Small intestine (tissue), 7 donors: ENCODE results near the gene TMEM150A. TPM values are rescaled to one million over a fixed set of nuclear protein-coding genes. Genes with fewer than 3 reads are reported as not detected.

ENCODE experiments used
- DNase-seq, 2 donors: peaks; one replicate each; pipeline versions ENCODE4 v3.0.0 to v3.0.0-alpha.2; 2013
- FAIRE-seq: peaks from 2 replicates; lab custom pipeline; 2012; peaks lifted over from hg19 to GRCh38; lab: Jason Lieb, UNC
- H3K27ac ChIP-seq, 3 donors: one replicate each; pipeline ENCODE4 v1.5.1; 2013; ENCODE audit warnings: low read length in 2 of 3, mild to moderate bottlenecking in 2 of 3, control low read depth in 1 of 3, inconsistent platforms in 1 of 3, low read depth in 1 of 3, moderate library complexity in 1 of 3
- H3K27me3 ChIP-seq, 3 donors: one replicate each; pipeline ENCODE4 v1.6.1; 2013; ENCODE audit warnings: low read length in 3 of 3, inconsistent platforms in 1 of 3; ENCODE audit not compliant: control insufficient read depth in 3 of 3, insufficient read depth in 3 of 3
- H3K36me3 ChIP-seq, 3 donors: one replicate each; pipeline ENCODE4 v1.6.1; 2013; ENCODE audit warnings: low read length in 3 of 3, inconsistent platforms in 1 of 3, low read depth in 1 of 3, mild to moderate bottlenecking in 1 of 3, moderate library complexity in 1 of 3; ENCODE audit not compliant: control insufficient read depth in 3 of 3, insufficient read depth in 2 of 3
- H3K4me1 ChIP-seq, 3 donors: one replicate each; pipeline ENCODE4 v1.6.1; 2013; ENCODE audit warnings: low read length in 2 of 3, inconsistent platforms in 1 of 3, low read depth in 1 of 3, mild to moderate bottlenecking in 1 of 3, moderate library complexity in 1 of 3; ENCODE audit not compliant: control insufficient read depth in 3 of 3, insufficient read depth in 2 of 3
- H3K4me3 ChIP-seq, 3 donors: one replicate each; pipeline ENCODE4 v1.5.1; 2013; ENCODE audit warnings: low read length in 3 of 3, control low read depth in 1 of 3, inconsistent platforms in 1 of 3, low read depth in 1 of 3, mild to moderate bottlenecking in 1 of 3, moderate library complexity in 1 of 3
- H3K9me3 ChIP-seq, 2 donors: one replicate each; pipeline ENCODE4 v1.6.1; 2013; ENCODE audit warnings: low read depth in 1 of 2, low read length in 1 of 2; ENCODE audit not compliant: control insufficient read depth in 2 of 2, insufficient read depth in 1 of 2
- WGBS, 3 donors: extraction: QIAGEN DNeasy Blood & Tissue Kit; methylation state at CpG; one replicate each; pipeline ENCODE4 v1.1.7; 2013; 5-methylcytosine and 5-hydroxymethylcytosine counted together
- polyA plus RNA-seq, 4 donors: library from polyadenylated mRNA; stranded (reverse) in 3 of 4; unstranded in 1 of 4; fragments of 200-250 nt in 3 of 4; fragments of 120-200 nt in 1 of 4; gene quantifications; one replicate each; pipeline versions ENCODE4 v1.2.1 to v1.2.3, GENCODE V29; 2013
- donor health status: healthy with polysubstance abuse.
- donor health status: control.
- donor health status: control.
- donor health status: Bipolar disorder and iron deficiency.
- donor health status: healthy.

Gene TMEM150A
- polyA plus RNA-seq, 4 donors = 12.5 to 40.0 (median 31.0) TPM

GRCh38 chr2:85579266-85579935, 23.1 kb downstream of the TMEM150A start:
- Histone ChIP-seq H3K27ac (peak overlapping the region in 1 of 3 donors; percentile 61), H3K4me1 (peaks cover 5 to 41% (median 5%) of the 10 kb centered on the region in 3 donors), H3K9me3 (no peaks in the 10 kb centered on the region), H3K4me3 (peak overlapping the region in 2 of 3 donors; percentile 78 to 81), H3K36me3 (peaks cover 0 to 42% (median 11%) of the 10 kb centered on the region in 3 donors), H3K27me3 (no peaks in the 10 kb centered on the region)
- WGBS, 3 donors = 62 to 74% (median 71%) methylated on average over 6 of the region's 6 CpGs
- DNase-seq (no peak), FAIRE-seq (no peak)

DNA sequence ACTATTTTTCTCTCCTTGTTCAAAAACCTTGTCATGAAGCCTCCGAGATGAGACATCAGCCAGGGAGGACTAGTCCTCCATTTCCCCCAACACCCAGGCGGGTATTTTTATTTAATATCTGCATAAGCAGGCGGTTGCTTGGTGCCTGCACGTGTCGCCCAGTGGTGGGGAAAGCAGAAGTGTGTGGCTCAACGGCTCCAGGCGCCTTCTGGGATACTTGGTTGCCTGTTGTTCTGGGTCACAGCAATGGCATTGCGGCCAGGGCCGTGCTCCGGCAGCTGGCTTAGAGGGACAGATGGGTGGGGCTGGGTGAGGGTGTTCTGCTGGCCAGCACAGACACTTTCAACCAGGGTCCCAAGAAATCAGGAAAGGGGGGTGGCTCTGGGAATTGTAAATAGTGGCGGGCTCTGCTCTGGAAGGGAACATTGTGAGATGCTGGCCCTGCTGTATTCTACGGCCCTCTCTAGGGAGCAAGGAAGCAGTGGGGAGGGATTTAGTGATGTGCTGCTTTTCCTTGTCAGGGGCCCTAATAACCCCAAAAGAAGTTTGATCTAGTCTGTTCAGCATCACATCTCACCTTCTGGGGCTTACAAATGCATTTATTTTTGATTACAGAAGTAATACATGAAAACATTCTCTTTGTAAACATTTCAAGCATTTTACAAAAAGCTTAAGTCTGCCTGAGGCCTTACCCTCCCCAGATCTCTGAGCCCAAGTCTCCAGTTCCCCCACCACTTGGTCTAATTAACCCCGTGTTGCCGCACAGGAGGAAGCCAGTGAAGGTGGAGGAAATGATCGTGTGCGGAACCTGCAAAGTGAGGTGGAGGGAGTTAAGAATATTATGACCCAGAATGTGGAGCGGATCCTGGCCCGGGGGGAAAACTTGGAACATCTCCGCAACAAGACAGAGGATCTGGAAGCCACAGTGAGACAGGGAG, 24.0 kb downstream of the TMEM150A start:
- DNase-seq (peak; percentile 34 to 42), FAIRE-seq (no peak)
- H3K27me3 ChIP-seq = no peaks in the 10 kb centered on the region

DNA sequence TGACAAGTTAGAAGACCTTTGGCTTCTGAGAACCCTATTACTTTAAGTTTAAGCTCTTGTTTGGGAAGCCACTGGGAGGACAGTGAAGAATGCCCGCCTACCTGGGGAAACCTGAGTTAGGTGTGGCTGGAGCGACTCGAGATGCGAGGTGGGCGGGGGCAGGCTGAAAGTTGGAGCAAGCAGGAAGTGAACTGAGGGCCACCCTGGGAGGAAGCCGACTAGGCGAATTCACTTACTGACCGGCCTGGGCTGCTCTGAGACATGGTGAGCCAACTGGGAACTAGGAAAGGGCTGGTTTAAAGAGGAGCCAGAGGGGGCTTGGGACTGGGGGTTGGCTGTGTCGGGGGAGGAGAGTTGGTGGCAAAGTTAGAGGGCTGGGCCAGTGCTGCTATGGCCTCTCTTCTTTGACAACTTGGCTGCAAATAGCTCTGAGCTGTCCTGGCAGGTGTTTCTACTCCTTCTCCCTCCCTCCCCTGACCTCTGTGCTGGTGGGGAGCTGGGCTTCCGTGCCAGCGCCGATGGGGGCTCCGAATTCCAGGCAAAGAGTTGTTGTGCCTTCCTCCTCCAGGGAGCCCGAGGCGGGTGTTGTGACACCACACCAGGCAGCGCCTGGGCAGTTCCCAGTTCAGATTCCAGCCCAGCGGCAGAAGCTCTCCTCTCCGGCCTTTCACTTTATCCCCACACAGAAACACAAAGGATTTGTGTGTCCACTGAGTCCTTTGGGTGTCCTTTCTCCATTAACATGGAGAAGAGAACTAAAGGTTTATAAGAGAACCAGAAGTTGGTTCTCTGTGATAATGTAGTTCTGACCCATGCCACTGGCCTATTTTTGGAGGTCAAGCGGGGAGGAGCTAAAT, 24.9 kb downstream of the TMEM150A start, which contains the start of gene VAMP8:
VAMP8 (plus strand) TSS at position 201 of the 857 bp plus-strand sequence; CDS start at position 262, 61 bp downstream.
- FAIRE-seq = no peak
- 3 to 24% (median 3%) methylated on average over 17 to 19 of the region's 19 CpGs for WGBS, 3 donors
- Histone ChIP-seq H3K4me1 (peaks cover 2 to 33% (median 3%) of the 10 kb centered on the region in 3 donors), H3K4me3 (peak within 1 kb of the TSS; percentile 78 to 84 (median 81)), H3K36me3 (peaks cover 0 to 32% (median 11%) of the 10 kb centered on the region in 3 donors), H3K27me3 (no peaks in the 10 kb centered on the region), H3K9me3 (no peaks in the 10 kb centered on the region), H3K27ac (peak within 1 kb of the TSS; percentile 80 to 96 (median 90))
- DNase-seq = peak; percentile 91 to 93

More for the DNA sequence above, 24.0 kb downstream of the TMEM150A start:
- H3K4me1 ChIP-seq = peaks cover 2 to 35% (median 3%) of the 10 kb centered on the region in 3 donors
- H3K9me3 ChIP-seq = no peaks in the 10 kb centered on the region
- WGBS, 3 donors = 30 to 41% (median 31%) methylated on average over 19 of the region's 19 CpGs
- H3K36me3 ChIP-seq = peaks cover 0 to 41% (median 11%) of the 10 kb centered on the region in 3 donors
- H3K4me3 ChIP-seq = peak overlapping the region; percentile 78 to 84 (median 81)
- peak overlapping the region; percentile 80 to 96 (median 90) for H3K27ac ChIP-seq

- Histone ChIP-seq H3K4me1 (peaks cover 2 to 33% (median 3%) of the 10 kb centered on the region in 3 donors), H3K27ac (peak overlapping the region; percentile 80 to 96 (median 90)), H3K27me3 (no peaks in the 10 kb centered on the region), H3K9me3 (no peaks in the 10 kb centered on the region), H3K36me3 (peaks cover 0 to 27% (median 9%) of the 10 kb centered on the region in 3 donors), H3K4me3 (peak overlapping the region in 2 of 3 donors; percentile 78 to 81)
- 12 to 43% (median 24%) methylated on average over 3 of the region's 3 CpGs for WGBS, 3 donors
- no peak for FAIRE-seq
- DNase-seq = peak in 1 of 2 donors; percentile 36
Measured at GRCh38 chr2:85577063-85577385, 25.5 kb downstream of the TMEM150A start.

DNA sequence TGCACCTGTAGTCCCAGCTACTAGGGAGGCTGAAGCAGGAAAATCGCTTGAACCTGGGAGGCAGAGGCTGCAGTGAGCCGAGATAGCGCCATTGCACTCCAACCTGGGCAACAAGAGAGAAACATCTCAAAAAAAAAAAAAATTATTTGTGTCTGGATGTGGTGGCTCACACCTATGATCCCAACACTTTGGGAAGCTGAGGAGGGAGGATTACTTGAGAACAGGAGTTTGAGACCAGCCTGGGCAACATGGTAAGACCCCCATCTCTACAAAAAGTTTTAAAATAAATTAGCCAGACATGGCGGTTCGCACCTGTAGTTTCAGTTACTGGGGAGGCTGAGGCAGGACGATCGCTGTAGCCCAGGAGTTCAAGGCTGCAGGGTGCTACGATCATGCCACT, 26.8 kb downstream of the TMEM150A start:
- DNase-seq = no peak
- no peaks in the 10 kb centered on the region for H3K9me3 ChIP-seq
- FAIRE-seq = no peak
- 82 to 85% (median 83%) methylated on average over 8 of the region's 8 CpGs for WGBS, 3 donors
- H3K4me3 ChIP-seq = no peak overlapping the region
- peaks cover 2 to 33% (median 3%) of the 10 kb centered on the region in 3 donors for H3K4me1 ChIP-seq
- peaks cover 0 to 15% (median 3%) of the 10 kb centered on the region in 3 donors for H3K36me3 ChIP-seq
- no peaks in the 10 kb centered on the region for H3K27me3 ChIP-seq
- H3K27ac ChIP-seq = no peak overlapping the region

DNA sequence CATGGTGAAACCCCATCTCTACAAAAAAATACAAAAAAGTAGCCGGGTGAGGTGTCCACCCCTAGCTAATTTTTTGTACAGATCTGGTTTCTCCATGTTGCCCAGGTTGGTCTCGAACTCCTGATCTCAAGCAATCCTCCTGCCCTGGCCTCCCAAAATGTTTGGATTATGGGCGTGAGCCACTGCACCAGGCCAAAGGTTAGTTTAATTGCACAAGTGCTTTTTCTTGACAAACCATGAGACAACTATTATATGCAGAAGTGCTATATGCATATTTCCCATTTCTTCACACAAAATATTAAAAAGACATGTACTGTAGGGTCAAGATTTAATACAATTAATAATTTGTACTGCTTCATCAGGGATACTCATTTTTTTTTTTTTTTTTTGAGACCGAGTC, 36.2 kb downstream of the TMEM150A start:
- no peak overlapping the region for H3K4me3 ChIP-seq
- H3K4me1 ChIP-seq = no peaks in the 10 kb centered on the region
- H3K27me3 ChIP-seq = no peaks in the 10 kb centered on the region
- no peaks in the 10 kb centered on the region for H3K36me3 ChIP-seq
- WGBS, 3 donors = 67 to 82% (median 75%) methylated on average over 4 of the region's 4 CpGs
- no peak overlapping the region for H3K27ac ChIP-seq
- DNase-seq (no peak), FAIRE-seq (no peak)
- H3K9me3 ChIP-seq = no peaks in the 10 kb centered on the region

GRCh38 chr2:85564144-85564563, 38.3 kb downstream of the TMEM150A start:
- Histone ChIP-seq H3K4me1 (peaks cover 0 to 5% (median 0%) of the 10 kb centered on the region in 3 donors), H3K36me3 (no peaks in the 10 kb centered on the region), H3K4me3 (no peak overlapping the region), H3K27me3 (no peaks in the 10 kb centered on the region), H3K27ac (no peak overlapping the region), H3K9me3 (no peaks in the 10 kb centered on the region)
- DNase-seq = no peak
- WGBS, 3 donors = 86 to 90% (median 88%) methylated on average over 5 of the region's 5 CpGs
- no peak for FAIRE-seq
